Activated CD8-positive, alpha-beta memory T cell treated with anti-CD3 and anti-CD28 coated beads for 1 hour (primary cell): ENCODE data around the gene PRAMEF15.
"Not testable (repeated sequence)": the region's sequence is repeated elsewhere in the genome, so short reads cannot be mapped to it uniquely, and the experiment has no call there.

Source experiments
- DNase-seq, 2 donors: peaks; one replicate each; pipeline ENCODE4 v3.0.0-alpha.2; 2020; ENCODE audit warnings: low read depth in 1 of 2; ENCODE audit errors: extremely low read depth in 1 of 2

PRAMEF15 gene

GRCh38 chr1:13315281-13315680 is at the start of gene PRAMEF15:
Gene PRAMEF15, plus strand, starts transcription at chr1:13315581. Its CDS starts 2,827 bp downstream, at chr1:13318408.
- not testable (repeated sequence) for DNase-seq

DNA sequence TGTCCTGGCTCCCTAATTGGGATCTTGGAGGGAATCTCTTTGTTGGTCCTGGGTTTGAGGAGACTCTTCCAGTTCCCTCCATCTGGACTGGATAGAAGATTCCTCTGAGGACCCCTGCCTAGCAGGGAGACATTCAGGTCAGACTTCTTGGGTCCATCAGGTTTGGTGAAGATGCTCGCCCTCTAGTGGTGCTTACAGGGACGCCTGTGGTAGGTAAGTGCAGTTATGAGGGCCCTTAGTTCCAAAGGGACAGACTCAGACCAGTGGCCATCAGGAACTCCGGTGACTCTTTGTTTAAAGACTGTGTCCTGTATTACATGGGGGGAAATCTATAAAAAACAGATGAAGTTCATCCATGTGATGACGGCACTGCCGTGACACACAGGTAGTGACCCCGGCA is 38.4 kb upstream of the PRAMEF15 start:
- not testable (repeated sequence) for DNase-seq

- DNase-seq: not testable (repeated sequence)
These were observed 35.8 kb upstream of the PRAMEF15 start for GRCh38 chr1:13279617-13280016.

GRCh38 chr1:13285037-13285436 is 30.3 kb upstream of the PRAMEF15 start, which contains the start of gene PRAMEF8:
Gene PRAMEF8, minus strand, starts transcription at chr1:13285137. Its CDS starts 1,046 bp downstream, at chr1:13284091.
- not testable (repeated sequence) for DNase-seq

DNA sequence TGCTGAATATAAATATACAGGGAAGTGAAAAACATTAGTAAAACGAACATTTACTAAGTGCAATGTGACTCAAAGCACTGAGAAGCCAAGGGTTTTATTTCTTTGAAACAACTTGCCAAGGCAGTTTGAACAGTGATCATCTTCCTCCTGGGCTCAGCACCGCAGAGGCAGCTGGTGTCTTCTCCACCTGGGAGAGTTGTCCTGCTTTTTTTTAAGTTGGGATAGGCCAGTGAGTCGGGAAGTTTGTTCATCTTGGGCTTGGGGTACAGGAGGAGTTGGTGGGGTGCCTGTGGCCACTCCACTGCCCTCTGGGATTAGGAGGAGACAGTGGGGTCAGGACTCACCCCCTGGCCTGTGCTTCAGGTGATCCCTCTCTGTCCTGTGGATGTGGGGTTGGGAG is 26.4 kb upstream of the PRAMEF15 start:
- DNase-seq: not testable (repeated sequence)

DNA sequence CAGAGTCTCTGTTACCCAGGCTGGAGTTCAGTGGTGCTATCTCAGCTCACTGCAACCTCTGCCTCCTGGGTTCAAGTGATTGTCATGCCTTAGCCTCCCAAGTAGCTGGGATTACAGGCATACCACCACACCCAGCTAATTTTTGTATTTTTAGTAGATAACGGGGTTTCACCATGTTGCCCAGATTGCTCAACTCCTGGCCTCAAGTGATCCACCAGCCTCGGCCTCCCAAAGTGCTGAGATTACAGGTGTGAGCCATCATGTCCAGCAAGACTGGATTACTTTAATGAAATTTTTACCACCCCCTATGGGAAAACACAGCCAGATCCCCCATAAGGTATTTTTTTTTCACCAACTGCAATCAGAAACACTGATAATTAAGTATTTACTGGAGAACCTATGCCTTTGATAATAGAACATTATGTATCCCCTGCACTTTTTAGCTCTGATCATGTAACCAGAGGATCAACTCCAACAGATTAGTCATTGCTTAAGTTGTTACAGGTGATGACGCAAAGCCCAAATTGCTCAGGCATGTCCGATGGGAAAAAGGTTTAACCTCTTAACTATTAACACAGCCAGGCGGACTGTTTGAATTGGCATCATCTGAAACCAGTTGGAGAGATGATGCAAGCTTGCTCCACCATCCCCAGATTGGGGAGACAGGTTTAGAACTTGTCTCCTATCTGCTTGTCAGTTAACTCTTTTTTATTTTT is 18.0 kb upstream of the PRAMEF15 start:
- DNase-seq: not testable (repeated sequence)

GRCh38 chr1:13298699-13299098 is 16.7 kb upstream of the PRAMEF15 start:
- DNase-seq: not testable (repeated sequence)

GRCh38 chr1:13302197-13302596 is 13.2 kb upstream of the PRAMEF15 start:
- DNase-seq: not testable (repeated sequence)

DNA sequence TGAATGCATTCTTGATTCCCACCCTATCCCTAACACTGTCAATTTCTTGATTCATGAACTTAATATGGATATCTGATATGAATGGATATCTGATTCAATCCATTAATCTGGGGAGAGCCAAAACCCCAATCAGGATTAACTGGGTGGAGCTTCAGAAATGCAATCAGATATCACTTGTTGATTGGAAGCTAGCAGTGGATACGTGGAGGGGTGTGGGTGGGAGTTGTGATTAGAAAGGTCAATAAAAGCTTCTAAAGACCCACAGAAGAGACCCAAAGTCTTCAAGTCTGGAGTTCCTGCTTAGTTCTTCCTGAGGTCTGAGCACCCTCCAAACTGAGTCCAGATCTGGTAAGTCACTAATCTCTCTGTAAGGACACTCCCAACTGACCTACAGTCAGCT is 12.1 kb upstream of the PRAMEF15 start, which contains the start of gene PRAMEF33:
PRAMEF33 (plus strand) TSS at position 301 of the 400 bp plus-strand sequence. CDS start 2,416 bp downstream, outside the sequence.
- DNase-seq: not testable (repeated sequence)

GRCh38 chr1:13342496-13342895 is 27.1 kb downstream of the PRAMEF15 start:
- not testable (repeated sequence) for DNase-seq

DNA sequence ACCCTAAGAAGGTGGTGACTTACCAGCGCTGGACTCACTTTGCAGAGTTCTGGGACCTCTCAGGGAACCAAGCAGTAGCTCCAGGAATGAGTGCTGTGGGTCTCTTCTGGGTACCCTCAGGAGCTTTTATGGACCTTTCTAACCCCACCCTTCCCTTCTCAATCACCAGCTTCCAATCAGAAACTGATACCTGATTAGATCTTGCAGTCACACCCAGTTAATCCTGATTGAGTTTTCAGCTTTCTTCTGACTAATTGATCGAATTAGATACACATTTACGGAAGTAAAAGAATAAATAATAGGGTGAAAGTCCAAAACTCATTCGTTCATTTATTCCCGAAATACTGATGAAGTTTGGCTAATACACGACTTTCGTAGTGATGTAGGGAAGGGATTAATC is 31.7 kb downstream of the PRAMEF15 start, which contains the start of gene PRAMEF14:
PRAMEF14 (minus strand) TSS at position 101 of the 400 bp plus-strand sequence. CDS start 1,820 bp downstream, outside the sequence.
- not testable (repeated sequence) for DNase-seq

GRCh38 chr1:13353476-13353875 is 38.1 kb downstream of the PRAMEF15 start:
- not testable (repeated sequence) for DNase-seq

GRCh38 chr1:13354475-13354874 is 39.1 kb downstream of the PRAMEF15 start:
- not testable (repeated sequence) for DNase-seq

DNA sequence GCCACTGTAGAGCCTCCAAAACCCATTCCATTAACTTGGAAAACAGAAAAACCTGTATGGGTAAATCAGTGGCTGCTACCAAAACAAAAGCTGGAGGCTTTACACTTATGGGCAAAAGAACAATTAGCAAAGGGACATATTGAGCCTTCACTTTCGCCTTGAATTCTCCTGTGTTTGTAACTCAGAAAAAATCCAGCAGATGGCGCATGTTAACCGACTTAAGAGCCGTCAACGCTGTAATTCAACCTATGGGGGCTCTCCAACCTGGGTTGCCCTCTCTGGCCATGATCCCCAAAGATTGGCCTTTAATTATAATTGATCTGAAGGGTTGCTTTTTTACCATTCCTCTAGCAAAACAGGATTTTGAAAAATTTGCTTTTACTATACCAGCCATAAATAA is 41.4 kb downstream of the PRAMEF15 start:
- not testable (repeated sequence) for DNase-seq

GRCh38 chr1:13362364-13362763 is 47.0 kb downstream of the PRAMEF15 start:
- not testable (repeated sequence) for DNase-seq

GRCh38 chr1:13364928-13365327 is 49.5 kb downstream of the PRAMEF15 start:
- DNase-seq: not testable (repeated sequence)

GRCh38 chr1:13366536-13366935 is 51.2 kb downstream of the PRAMEF15 start:
- DNase-seq: not testable (repeated sequence)

GRCh38 chr1:13368544-13368943 is 53.2 kb downstream of the PRAMEF15 start:
- DNase-seq: not testable (repeated sequence)
